ENCODE results near the gene ELP5. TPM values are rescaled to one million over a fixed set of nuclear protein-coding genes. Genes with fewer than 3 reads are reported as not detected.

ELP5 gene
- total and polyA plus RNA-seq, 2 of the 4 experiments (the other 2 are of a cell fraction) = 39.3 to 46.6 TPM

GRCh38 chr17:7262192-7262934 lies 10.3 kb downstream of the ELP5 start, which contains the start of gene CLDN7:
TSS of gene CLDN7 (minus strand) at chr17:7262478. CDS start at chr17:7262043, 435 bp downstream.
- DNase-seq (no peak), ATAC-seq (ENCODE audit: low read depth) (no peak)
- Histone ChIP-seq H3K4ac (ENCODE audit: low read depth, low read length) (peak within 1 kb of the TSS; percentile 77), H3K23ac (ENCODE audit: low read depth, low read length) (peak within 1 kb of the TSS; percentile 91; the same call in 1 of the 2 replicates), H2BK15ac (ENCODE audit: low read depth, low read length) (peak within 1 kb of the TSS; percentile 89; the same call in 2 of the 3 replicates), H3K36me3 (ENCODE audit: control insufficient read depth, insufficient read depth, low read length) (peaks cover 17% of the 10 kb centered on the region), H3K79me1 (ENCODE audit: low read depth in 1 of 2, low read length in 2 of 2) (no peaks in the 10 kb centered on the region), H2BK20ac (ENCODE audit: low read depth, low read length) (peak within 1 kb of the TSS; percentile 2), H3K27ac (ENCODE audit: insufficient read depth, low read length) (no peak within 1 kb of the TSS), H3K4me3 (ENCODE audit: insufficient read depth, low read depth, low read length) (peak within 1 kb of the TSS; percentile 37; the same call in 1 of the 2 replicates), H3K14ac (replicated peaks; ENCODE audit: low read depth, low read length) (peak within 1 kb of the TSS; percentile 96), H4K8ac (ENCODE audit: low read depth in 2 of 2, low read length in 2 of 2) (peak within 1 kb of the TSS; percentile 78 to 98; a peak in 3 of 4 replicates), H3K9ac (ENCODE audit: low read depth, low read length) (no peak within 1 kb of the TSS), H3K9me3 (ENCODE audit: control insufficient read depth, insufficient read depth, low read length) (no peaks in the 10 kb centered on the region), H2BK120ac (ENCODE audit: low read depth, low read length) (peak within 1 kb of the TSS; percentile 88), H3K27me3 (ENCODE audit: control insufficient read depth, insufficient read depth, low read length) (peaks cover 13% of the 10 kb centered on the region; the same call in 1 of the 2 replicates), H3K18ac (ENCODE audit: low read depth, low read length) (0 out of 2 replicates have a peak within 1 kb of the TSS, but pooled peaks have one; percentile 9), H3K4me2 (ENCODE audit: low read depth, low read length) (peak within 1 kb of the TSS; percentile 82), H2AK9ac (replicated peaks; ENCODE audit: low read depth, low read length, poor library complexity) (peak within 1 kb of the TSS; percentile 86), H3K56ac (ENCODE audit: extremely low read depth, insufficient read depth, low read length) (no peak within 1 kb of the TSS; the same call in 1 of the 2 replicates), H2BK5ac (ENCODE audit: low read depth, low read length, poor library complexity, severe bottlenecking) (no peak within 1 kb of the TSS), H3K9me1 (ENCODE audit: insufficient read depth, low read length) (peaks cover 10% of the 10 kb centered on the region), H3K4me1 (ENCODE audit: control insufficient read depth, insufficient read depth, low read length) (peaks cover 11% of the 10 kb centered on the region), H4K91ac (ENCODE audit: insufficient read depth, low read depth, low read length) (peak within 1 kb of the TSS; percentile 79), H2AFZ (replicated peaks; ENCODE audit: low read length, poor library complexity) (peak within 1 kb of the TSS; percentile 90), H2AK5ac (ENCODE audit: low read depth, low read length) (peak within 1 kb of the TSS; percentile 81), H4K5ac (ENCODE audit: low read depth, low read length) (peak within 1 kb of the TSS; percentile 86), H4K20me1 (ENCODE audit: insufficient read depth, low read length) (no peaks in the 10 kb centered on the region)
- in situ Hi-C loops (cut with MboI; ENCODE audit: low sequenced_read_pairs) = no loop called here
- ChIA-PET POLR2A (ENCODE audit: unreplicated experiment) (no interaction called here), CTCF (no interaction called here)
- WGBS, 2 experiments (ENCODE audit: extremely low coverage in 2 of 2, insufficient read length in 1 of 2) = 24% methylated on average over 37 of the region's 64 CpGs; no CpG with 5 or more reads in 1 of the 2 experiments
- no TSS peak for BruUV-seq (replicated peaks)
- dilution Hi-C loops (cut with HindIII; ENCODE audit: low sequenced_read_pairs, unreplicated experiment) = no loop called here
- TF ChIP-seq NFE2L2 (IDR thresholded peaks at IDR 0.05; ENCODE audit: low read depth, low read length) (no peak), SMC3 (IDR thresholded peaks at IDR 0.05; ENCODE audit: low read depth, low read length) (no peak), RFX5 (IDR thresholded peaks at IDR 0.05; ENCODE audit: low read depth, low read length) (no peak), RCOR1 (IDR thresholded peaks at IDR 0.05; ENCODE audit: insufficient replicate concordance, low read length) (no peak), CHD1 (IDR thresholded peaks at IDR 0.05; ENCODE audit: low read depth, low read length) (no peak), POLR2A (IDR thresholded peaks at IDR 0.05; ENCODE audit: low read depth, low read length) (no peak), MAFK (IDR thresholded peaks at IDR 0.05; ENCODE audit: low read depth, low read length) (no peak), BHLHE40 (IDR thresholded peaks at IDR 0.05; ENCODE audit: low read depth, low read length) (no peak), FOS (IDR thresholded peaks at IDR 0.05; ENCODE audit: low read depth, low read length) (no peak), MXI1 (IDR thresholded peaks at IDR 0.05; ENCODE audit: borderline replicate concordance, low read depth, low read length) (no peak), USF2 (IDR thresholded peaks at IDR 0.05; ENCODE audit: low read depth, low read length) (no peak), ELK1 (IDR thresholded peaks at IDR 0.05; ENCODE audit: borderline replicate concordance, low read depth, low read length) (no peak), CEBPB (IDR thresholded peaks at IDR 0.05; ENCODE audit: low read depth, low read length) (no peak), CTCF (conservative IDR thresholded peaks at IDR 0.05; ENCODE audit: low read depth, low read length) (no peak), RAD21 (IDR thresholded peaks at IDR 0.05; ENCODE audit: low read length) (no peak)
- intact Hi-C loops (cut with micrococcal nuclease) = no loop called here
